HCT116 (cell line): ENCODE measurements around the gene LHX3. TPM values are rescaled to one million over a fixed set of nuclear protein-coding genes. Genes with fewer than 3 reads are reported as not detected.

Source experiments
- ATAC-seq: fragments of 200-7000 bp; cut with Tn5 transposase; 2 replicates; pipeline ENCODE4 v1.9.1; 2020; ENCODE audit warnings: mild to moderate bottlenecking, moderate library complexity
- BruUV-seq: library from RNA; stranded (reverse); fragments of 400-500 nt; replicated peaks from 2 replicates; lab custom pipeline; 2021; lab: Mats Ljungman, UMichigan
- CTCF ChIA-PET: fragments of 300-600 bp; sonication (Branson Sonifier 250); formaldehyde crosslinking; loops from one replicate; lab custom pipeline; 2021; ENCODE audit warnings: antibody characterized with exemption; lab: Charles Lee
- POLR2A ChIA-PET: fragments of 300-600, 350-600 bp; sonication (Branson Sonifier 250); formaldehyde crosslinking; loops from one replicate; lab custom pipeline; 2021; ENCODE audit warnings: antibody characterized with exemption; lab: Charles Lee
- RAD21 ChIA-PET, 2 experiments: fragments of 300-600 bp; sonication (Branson Sonifier 250); formaldehyde crosslinking; loops; one replicate each; lab custom pipeline; 2023; ENCODE audit warnings: low total read pairs in 2 of 2; ENCODE audit not compliant: uncharacterized antibody in 2 of 2, unreplicated experiment in 2 of 2, low non-redundant PET in 1 of 2; lab: Charles Lee
- DNase-seq: peaks from one replicate; pipeline ENCODE4 v3.0.0-alpha.2; 2010; ENCODE audit warnings: low read depth, low spot score
- H2AFZ ChIP-seq: fragments of 200-600 bp; shearing (Covaris generic), sonication (generic); 2 replicates; pipeline ENCODE4 v1.6.1; 2017; ENCODE audit warnings: low read depth, mixed run types, mixed read lengths, antibody characterized with exemption, low read length; ENCODE audit not compliant: poor library complexity, severe bottlenecking
- H3K27ac ChIP-seq: 2 replicates; pipeline ENCODE4 v1.5.1; 2012; ENCODE audit warnings: low read depth, low read length
- H3K27me3 ChIP-seq: fragments of 200-600 bp; sonication (generic); 2 replicates; pipeline ENCODE4 v1.6.1; 2016; ENCODE audit warnings: mixed run types, low read length, mixed read lengths; ENCODE audit not compliant: insufficient read depth
- H3K36me3 ChIP-seq, 2 experiments: fragments of 200-500 bp in 1 of 2; fragments of 200-600 bp in 1 of 2; sonication (Bioruptor generic) in 1 of 2; sonication (generic) in 1 of 2; 2 replicates each; pipeline versions ENCODE4 v1.5.1 to v1.6.1; 2014 to 2016; ENCODE audit warnings: low read length in 2 of 2, inconsistent platforms in 1 of 2, mixed read lengths in 1 of 2, mixed run types in 1 of 2; ENCODE audit not compliant: insufficient read depth in 2 of 2, control insufficient read depth in 1 of 2
- H3K4me1 ChIP-seq, 2 experiments: fragments of 200-600 bp in 1 of 2; sonication (generic) in 1 of 2; 2 replicates each; pipeline versions ENCODE4 v1.5.1 to v1.6.1; 2012 to 2017; ENCODE audit warnings: low read length in 2 of 2, inconsistent platforms in 1 of 2, mild to moderate bottlenecking in 1 of 2, mixed read lengths in 1 of 2, mixed run types in 1 of 2, moderate library complexity in 1 of 2; ENCODE audit not compliant: insufficient read depth in 2 of 2, control insufficient read depth in 1 of 2
- H3K4me2 ChIP-seq: fragments of 200-600 bp; sonication (generic); 2 replicates; pipeline ENCODE4 v1.6.1; 2017; ENCODE audit warnings: mixed run types, low read length, mixed read lengths
- H3K4me3 ChIP-seq, 2 experiments: fragments of 200-600 bp in 1 of 2; sonication (generic) in 1 of 2; replicated peaks in 1 of 2; 2 replicates each; pipeline ENCODE4 v1.5.1; 2011 to 2016; ENCODE audit warnings: low read length in 2 of 2, control low read depth in 1 of 2, low read depth in 1 of 2, mild to moderate bottlenecking in 1 of 2, mixed read lengths in 1 of 2, mixed run types in 1 of 2
- H3K79me2 ChIP-seq: fragments of 200-600 bp; sonication (generic); 2 replicates; pipeline ENCODE4 v1.6.1; 2017; ENCODE audit warnings: mild to moderate bottlenecking, mixed run types, low read length, moderate library complexity, mixed read lengths; ENCODE audit not compliant: insufficient read depth
- H3K9ac ChIP-seq: fragments of 200-600 bp; sonication (generic); 2 replicates; pipeline ENCODE4 v1.6.1; 2016; ENCODE audit warnings: low read length, mixed read lengths
- H3K9me2 ChIP-seq: fragments of 200-600 bp; sonication (generic), shearing (Covaris generic); 2 replicates; pipeline ENCODE4 v1.6.1; 2017; ENCODE audit warnings: mixed run types, mild to moderate bottlenecking, moderate library complexity; ENCODE audit not compliant: insufficient read depth
- H3K9me3 ChIP-seq, 2 experiments: fragments of 200-500 bp in 1 of 2; fragments of 200-600 bp in 1 of 2; sonication (Bioruptor generic) in 1 of 2; sonication (generic) in 1 of 2; 2 replicates each; pipeline ENCODE4 v1.6.1; 2014 to 2017; ENCODE audit warnings: low read length in 2 of 2, mixed read lengths in 2 of 2, inconsistent platforms in 1 of 2, low read depth in 1 of 2, mild to moderate bottlenecking in 1 of 2, mixed run types in 1 of 2, moderate library complexity in 1 of 2; ENCODE audit not compliant: control insufficient read depth in 1 of 2, insufficient read depth in 1 of 2
- H4K20me1 ChIP-seq: fragments of 200-600 bp; sonication (generic), shearing (Covaris generic); 2 replicates; pipeline ENCODE4 v1.6.1; 2017; ENCODE audit warnings: mixed run types, mild to moderate bottlenecking, moderate library complexity; ENCODE audit not compliant: insufficient read depth
- ATF3 ChIP-seq: IDR thresholded peaks from 2 replicates; pipeline ENCODE4 v1.6.1; 2012
- CBX3 ChIP-seq: IDR thresholded peaks from 2 replicates; pipeline ENCODE4 v1.6.1; 2012; ENCODE audit warnings: low read depth
- EGR1 ChIP-seq: IDR thresholded peaks from 2 replicates; pipeline ENCODE4 v1.6.1; 2012; ENCODE audit warnings: low read depth
- ELF1 ChIP-seq: IDR thresholded peaks from 2 replicates; pipeline ENCODE4 v1.6.1; 2012; ENCODE audit warnings: low read depth, borderline replicate concordance
- EZH2 ChIP-seq: fragments of 200-600 bp; sonication (generic); IDR thresholded peaks from 2 replicates; pipeline ENCODE4 v1.6.1; 2017; ENCODE audit warnings: antibody characterized with exemption, mixed run types
- EZH2phosphoT487 ChIP-seq: fragments of 200-600 bp; IDR thresholded peaks from 2 replicates; pipeline ENCODE4 v1.6.1; 2018; ENCODE audit warnings: antibody characterized with exemption, borderline replicate concordance
- FOSL1 ChIP-seq: IDR thresholded peaks from 2 replicates; pipeline ENCODE4 v1.6.1; 2012; ENCODE audit warnings: low read depth
- POLR2A ChIP-seq: IDR thresholded peaks from 2 replicates; pipeline ENCODE4 v1.7.0; 2011; ENCODE audit warnings: borderline replicate concordance; ENCODE audit not compliant: insufficient read depth, insufficient read length; ENCODE audit errors: extremely low read depth
- POLR2AphosphoS5 ChIP-seq: IDR thresholded peaks from 2 replicates; pipeline ENCODE4 v1.6.1; 2011; ENCODE audit warnings: mild to moderate bottlenecking, low read depth, low read length, moderate library complexity
- SIN3A ChIP-seq: IDR thresholded peaks from 2 replicates; pipeline ENCODE4 v1.6.1; 2012; ENCODE audit warnings: low read depth
- SP1 ChIP-seq: IDR thresholded peaks from 2 replicates; pipeline ENCODE4 v1.6.1; 2012; ENCODE audit warnings: low read depth
- SRF ChIP-seq: IDR thresholded peaks from 2 replicates; pipeline ENCODE4 v1.6.1; 2012; ENCODE audit warnings: low read depth
- ZBTB33 ChIP-seq: IDR thresholded peaks from 2 replicates; pipeline ENCODE4 v1.6.1; 2011; ENCODE audit warnings: mild to moderate bottlenecking, low read length, moderate library complexity; ENCODE audit not compliant: insufficient replicate concordance; ENCODE audit errors: extremely low read depth
- intact Hi-C: fragments of 100-400 bp; cut with micrococcal nuclease; formaldehyde crosslinking; loops from 2 replicates; pipeline ENCODE4 v1.10.0; 2022
- total RNA-seq: library from RNA; stranded (reverse); gene quantifications from one replicate; pipeline ENCODE4 v1.2.1, GENCODE V29; 2021; ENCODE audit not compliant: unreplicated experiment

The LHX3 gene
- total RNA-seq, 1 experiment from 2014 or later = not detected

- RAD21 ChIA-PET = no interaction called here
- BruUV-seq = no TSS peak
- Histone ChIP-seq H3K4me3 (no peak overlapping the region), H3K9me2 (no peaks in the 10 kb centered on the region), H3K4me2 (no peak overlapping the region), H4K20me1 (no peaks in the 10 kb centered on the region), H3K27me3 (no peaks in the 10 kb centered on the region), H3K27ac (no peak overlapping the region), H3K79me2 (no peaks in the 10 kb centered on the region), H3K9me3 (no peaks in the 10 kb centered on the region), H2AFZ (no peak overlapping the region), H3K4me1 (no peaks in the 10 kb centered on the region; a peak in 1 of 4 replicates), H3K36me3 (no peaks in the 10 kb centered on the region), H3K9ac (no peak overlapping the region)
- intact Hi-C loops = no loop called here
- ATAC-seq (no peak), DNase-seq (no peak)
- POLR2A ChIA-PET = no interaction called here
- no peak for TF ChIP-seq EGR1
- TF ChIP-seq POLR2AphosphoS5 = no peak
- TF ChIP-seq CBX3 = no peak
- no peak for TF ChIP-seq ZBTB33
- TF ChIP-seq ELF1 = no peak
- no peak for TF ChIP-seq POLR2A
- TF ChIP-seq FOSL1 = no peak
- TF ChIP-seq EZH2 = no peak
- TF ChIP-seq SP1 = no peak
- no peak for TF ChIP-seq EZH2phosphoT487
- TF ChIP-seq SRF = no peak
- no peak for TF ChIP-seq SIN3A
- no peak for TF ChIP-seq ATF3
- CTCF ChIA-PET = no interaction called here
These were observed 55.1 kb downstream of the LHX3 start for GRCh38 chr9:136149853-136150252.
